Bronchial epithelial cell (primary cell): ENCODE results near the gene CACNB3. TPM values are rescaled to one million over a fixed set of nuclear protein-coding genes. Genes with fewer than 3 reads are reported as not detected.

Experiments used
- DNase-seq: peaks from one replicate; pipeline ENCODE4 v3.0.0-alpha.2; 2010; ENCODE audit warnings: low read depth
- FAIRE-seq: peaks from 2 replicates; lab custom pipeline; 2011; peaks lifted over from hg19 to GRCh38; lab: Jason Lieb, UNC
- H3K27me3 ChIP-seq: 2 replicates; pipeline ENCODE4 v1.5.1; 2011; ENCODE audit warnings: low read length; ENCODE audit not compliant: control insufficient read depth, insufficient read depth
- H3K36me3 ChIP-seq: 2 replicates; pipeline ENCODE4 v1.5.1; 2011; ENCODE audit warnings: low read length; ENCODE audit not compliant: control insufficient read depth, insufficient read depth
- H3K4me3 ChIP-seq: 2 replicates; pipeline ENCODE4 v1.5.1; 2011; ENCODE audit warnings: mild to moderate bottlenecking, low read depth, low read length, control low read depth
- CTCF ChIP-seq: IDR thresholded peaks from 2 replicates; pipeline ENCODE4 v1.5.1; 2011; ENCODE audit warnings: mild to moderate bottlenecking, moderate library complexity, low read length, control low read depth, inconsistent platforms; ENCODE audit not compliant: insufficient read depth, severe bottlenecking
- total RNA-seq: library from RNA; depleted of rRNA; stranded (reverse); fragments of >200 nt; gene quantifications from 2 replicates; pipeline ENCODE4 v1.2.1, GENCODE V29; 2014

Gene CACNB3
- total RNA-seq, 1 donor from 2014 or later, result 7.4 TPM

GRCh38 chr12:48786591-48787544 lies 31.4 kb upstream of the CACNB3 start:
- H3K36me3 ChIP-seq, result no peaks in the 10 kb centered on the region
- FAIRE-seq, result peak; percentile 66
- H3K27me3 ChIP-seq, result no peaks in the 10 kb centered on the region
- H3K4me3 ChIP-seq, result no peak overlapping the region
- TF ChIP-seq CTCF, result no peak
- no peak for DNase-seq

- no peak for TF ChIP-seq CTCF
- no peak for DNase-seq
- no peaks in the 10 kb centered on the region for H3K27me3 ChIP-seq
- no peaks in the 10 kb centered on the region for H3K36me3 ChIP-seq
- H3K4me3 ChIP-seq, result peak overlapping the region; percentile 88
- FAIRE-seq, result no peak
Measured at GRCh38 chr12:48787791-48788523, 30.3 kb upstream of the CACNB3 start.

GRCh38 chr12:48788524-48788853 lies 29.8 kb upstream of the CACNB3 start:
- no peaks in the 10 kb centered on the region for H3K27me3 ChIP-seq
- no peak for FAIRE-seq

GRCh38 chr12:48788854-48789775 lies 29.2 kb upstream of the CACNB3 start, which contains the start of gene ADCY6:
Gene ADCY6 (minus strand): TSS chr12:48789089. CDS start chr12:48783434, 5,655 bp downstream.
- FAIRE-seq (no peak), DNase-seq (peak; percentile 42)
- H3K27me3 ChIP-seq, result no peaks in the 10 kb centered on the region
- H3K36me3 ChIP-seq, result no peaks in the 10 kb centered on the region
- no peak for TF ChIP-seq CTCF
- H3K4me3 ChIP-seq, result peak within 1 kb of the TSS; percentile 88

More at GRCh38 chr12:48788524-48788853, 29.8 kb upstream of the CACNB3 start:
- Histone ChIP-seq H3K4me3 (peak overlapping the region; percentile 88), H3K36me3 (no peaks in the 10 kb centered on the region)
- DNase-seq, result no peak
- TF ChIP-seq CTCF, result no peak

- H3K27me3 ChIP-seq, result no peaks in the 10 kb centered on the region
- no peak overlapping the region for H3K4me3 ChIP-seq
Measured at GRCh38 chr12:48789858-48790326, 28.4 kb upstream of the CACNB3 start.

More at GRCh38 chr12:48789858-48790326, 28.4 kb upstream of the CACNB3 start:
- no peaks in the 10 kb centered on the region for H3K36me3 ChIP-seq
- DNase-seq, result no peak
- no peak for TF ChIP-seq CTCF
- no peak for FAIRE-seq
